ENCODE measurements around the gene KIRREL2. TPM values are rescaled to one million over a fixed set of nuclear protein-coding genes. Genes with fewer than 3 reads are reported as not detected.

The KIRREL2 gene
- total RNA-seq, 1 experiment from 2014 or later, result not detected

- no peak overlapping the region for H3K27ac ChIP-seq (ENCODE audit: low read length)
- H3K4me1 ChIP-seq (ENCODE audit: low read length), result no peaks in the 10 kb centered on the region
- H3K27me3 ChIP-seq (ENCODE audit: low read length), result no peaks in the 10 kb centered on the region
- H3K9me2 ChIP-seq (replicated peaks; ENCODE audit: insufficient read depth, low read length), result no peaks in the 10 kb centered on the region
- no peak overlapping the region for H3K4me3 ChIP-seq (ENCODE audit: low read length)
- DNase-seq, result no peak
- H3K36me3 ChIP-seq (ENCODE audit: insufficient read depth, low read length), result no peaks in the 10 kb centered on the region
- no peak overlapping the region for H2AFZ ChIP-seq (ENCODE audit: low read length)
- H3K9ac ChIP-seq (ENCODE audit: low read length), result no peak overlapping the region
- H4K20me1 ChIP-seq (ENCODE audit: insufficient read depth, low read depth, low read length), result no peaks in the 10 kb centered on the region
- H3K79me2 ChIP-seq (ENCODE audit: low read length), result no peaks in the 10 kb centered on the region
- no peaks in the 10 kb centered on the region for H3K9me3 ChIP-seq (ENCODE audit: low read length)
- H3K4me2 ChIP-seq (ENCODE audit: low read depth, low read length, poor library complexity, severe bottlenecking), result no peak overlapping the region
Observed at GRCh38 chr19:35841961-35842595, 14.6 kb upstream of the KIRREL2 start.

DNA sequence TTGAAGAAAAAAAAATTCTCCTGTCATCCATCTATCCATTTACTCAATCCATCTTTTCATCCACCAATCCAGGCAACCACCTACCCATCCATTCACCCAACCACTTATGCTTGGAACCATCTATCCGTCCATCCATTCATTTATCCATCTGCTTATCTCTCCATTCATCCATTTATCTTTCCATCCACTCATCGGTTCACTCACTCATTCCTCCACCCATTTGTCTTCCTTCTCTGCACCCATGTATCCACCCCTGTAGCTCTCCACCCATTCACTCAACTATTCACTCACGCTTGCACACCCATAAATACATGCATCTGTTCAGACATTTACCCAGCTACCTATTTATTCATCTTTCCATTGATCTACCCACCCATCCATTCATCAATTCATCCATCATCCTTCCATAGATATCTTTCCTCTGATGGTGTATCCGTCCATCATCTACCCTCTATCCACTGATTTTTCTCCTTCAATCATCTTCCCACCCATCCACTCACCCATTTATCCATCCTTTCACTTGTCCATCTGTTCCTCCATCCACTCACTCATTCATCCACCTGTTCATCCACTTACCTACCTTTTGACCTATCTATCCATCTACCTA lies 13.9 kb upstream of the KIRREL2 start:
- Histone ChIP-seq H3K79me2 (ENCODE audit: low read length) (no peaks in the 10 kb centered on the region), H4K20me1 (ENCODE audit: insufficient read depth, low read depth, low read length) (no peaks in the 10 kb centered on the region), H3K27ac (ENCODE audit: low read length) (no peak overlapping the region), H3K9ac (ENCODE audit: low read length) (no peak overlapping the region), H2AFZ (ENCODE audit: low read length) (no peak overlapping the region), H3K36me3 (ENCODE audit: insufficient read depth, low read length) (no peaks in the 10 kb centered on the region), H3K9me2 (replicated peaks; ENCODE audit: insufficient read depth, low read length) (no peaks in the 10 kb centered on the region), H3K9me3 (ENCODE audit: low read length) (no peaks in the 10 kb centered on the region), H3K4me3 (ENCODE audit: low read length) (no peak overlapping the region), H3K27me3 (ENCODE audit: low read length) (no peaks in the 10 kb centered on the region), H3K4me2 (ENCODE audit: low read depth, low read length, poor library complexity, severe bottlenecking) (no peak overlapping the region), H3K4me1 (ENCODE audit: low read length) (no peaks in the 10 kb centered on the region)
- no peak for DNase-seq

DNA sequence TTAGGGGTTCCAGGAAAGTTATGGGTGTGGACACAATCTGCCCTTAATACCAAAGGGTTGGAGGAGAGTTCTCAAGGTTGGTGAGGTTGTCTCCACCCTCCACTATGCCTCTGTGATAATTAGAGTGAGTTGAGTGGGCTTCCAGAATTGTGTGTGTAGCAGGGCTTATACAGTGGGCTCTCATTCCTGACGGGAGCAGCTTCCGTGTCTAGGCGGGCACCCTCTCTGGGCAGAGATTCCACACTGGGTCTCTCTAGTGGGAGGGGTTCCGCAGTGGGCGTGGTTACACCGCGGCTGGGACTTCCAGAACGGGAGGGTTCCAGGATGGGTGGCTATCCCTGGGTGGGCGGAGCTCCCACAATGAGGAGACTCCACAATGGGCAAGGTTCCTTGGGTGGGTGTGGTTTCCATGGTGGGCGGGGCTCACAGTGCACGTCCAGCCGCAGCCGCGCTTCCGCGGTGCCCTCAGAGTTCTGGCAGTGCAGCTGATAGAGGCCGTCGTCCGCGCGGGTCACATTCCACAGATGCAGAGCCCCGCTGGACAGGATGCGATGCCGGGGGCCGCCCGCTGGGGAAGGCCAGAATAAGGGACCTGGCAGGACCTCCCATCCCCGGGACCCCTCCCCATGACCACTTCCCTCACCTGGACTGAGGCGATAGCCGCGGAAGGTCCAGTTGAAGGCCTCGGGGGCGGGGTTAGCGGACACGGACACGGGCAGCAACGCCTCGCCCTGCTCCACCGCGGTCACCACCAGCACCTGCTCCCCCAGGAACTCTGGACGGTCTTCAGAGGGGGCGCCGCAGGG lies 12.8 kb upstream of the KIRREL2 start:
- no peaks in the 10 kb centered on the region for H3K79me2 ChIP-seq (ENCODE audit: low read length)
- no peak overlapping the region for H3K9ac ChIP-seq (ENCODE audit: low read length)
- no peaks in the 10 kb centered on the region for H3K4me1 ChIP-seq (ENCODE audit: low read length)
- no peaks in the 10 kb centered on the region for H3K9me3 ChIP-seq (ENCODE audit: low read length)
- no peak overlapping the region for H3K27ac ChIP-seq (ENCODE audit: low read length)
- H3K27me3 ChIP-seq (ENCODE audit: low read length), result no peaks in the 10 kb centered on the region
- H3K4me3 ChIP-seq (ENCODE audit: low read length), result no peak overlapping the region
- H3K36me3 ChIP-seq (ENCODE audit: insufficient read depth, low read length), result no peaks in the 10 kb centered on the region
- no peak overlapping the region for H3K4me2 ChIP-seq (ENCODE audit: low read depth, low read length, poor library complexity, severe bottlenecking)
- no peaks in the 10 kb centered on the region for H3K9me2 ChIP-seq (replicated peaks; ENCODE audit: insufficient read depth, low read length)
- H4K20me1 ChIP-seq (ENCODE audit: insufficient read depth, low read depth, low read length), result no peaks in the 10 kb centered on the region
- no peak overlapping the region for H2AFZ ChIP-seq (ENCODE audit: low read length)
- no peak for DNase-seq

GRCh38 chr19:35844482-35845214 lies 12.1 kb upstream of the KIRREL2 start:
- Histone ChIP-seq H3K27me3 (ENCODE audit: low read length) (no peaks in the 10 kb centered on the region), H3K9me3 (ENCODE audit: low read length) (no peaks in the 10 kb centered on the region), H3K4me2 (ENCODE audit: low read depth, low read length, poor library complexity, severe bottlenecking) (no peak overlapping the region), H4K20me1 (ENCODE audit: insufficient read depth, low read depth, low read length) (no peaks in the 10 kb centered on the region), H2AFZ (ENCODE audit: low read length) (no peak overlapping the region), H3K79me2 (ENCODE audit: low read length) (no peaks in the 10 kb centered on the region), H3K9me2 (replicated peaks; ENCODE audit: insufficient read depth, low read length) (no peaks in the 10 kb centered on the region), H3K9ac (ENCODE audit: low read length) (no peak overlapping the region), H3K4me1 (ENCODE audit: low read length) (no peaks in the 10 kb centered on the region), H3K36me3 (ENCODE audit: insufficient read depth, low read length) (no peaks in the 10 kb centered on the region), H3K4me3 (ENCODE audit: low read length) (no peak overlapping the region), H3K27ac (ENCODE audit: low read length) (no peak overlapping the region)
- no peak for DNase-seq

DNA sequence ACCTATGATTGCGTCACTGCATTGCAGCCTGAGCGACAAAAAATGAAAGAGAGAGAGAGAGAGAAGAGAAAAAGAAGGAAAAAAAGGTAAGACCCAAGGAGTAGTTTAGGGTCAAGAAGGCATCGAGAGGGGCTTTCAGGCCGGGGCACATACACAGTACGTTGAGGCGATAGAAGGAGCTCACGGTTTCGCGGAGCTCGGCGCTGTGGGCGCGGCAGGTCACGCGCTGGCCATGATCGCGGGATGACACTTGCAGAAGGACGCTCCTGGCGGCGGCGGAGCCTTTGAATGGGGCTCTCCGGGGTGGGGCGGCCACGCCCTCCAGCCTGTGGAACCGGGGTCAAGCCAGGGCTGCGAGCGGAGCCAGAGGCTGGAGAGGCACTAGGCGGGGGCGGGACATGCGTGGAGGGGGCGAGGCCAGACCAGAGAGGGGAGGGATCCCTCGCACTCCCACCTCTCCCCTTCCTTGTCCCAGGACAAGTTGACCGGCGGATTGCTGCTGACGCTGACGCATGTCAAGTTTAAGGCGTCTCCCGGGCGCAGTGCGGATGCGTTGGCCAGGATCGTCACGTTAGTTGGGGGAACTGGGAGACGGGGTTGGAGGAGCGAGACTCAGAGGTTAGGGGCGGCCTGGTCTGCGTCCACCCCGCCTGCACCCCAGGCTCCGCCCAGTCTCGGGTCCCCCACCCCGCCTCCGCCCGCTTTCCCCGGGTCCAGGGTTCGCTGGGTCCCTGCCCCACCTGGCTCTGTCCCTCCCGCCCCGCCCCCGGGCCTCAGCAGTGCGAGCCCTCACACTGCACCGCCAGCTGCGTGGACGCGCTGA lies 11.3 kb upstream of the KIRREL2 start:
- no peak overlapping the region for H2AFZ ChIP-seq (ENCODE audit: low read length)
- H3K27ac ChIP-seq (ENCODE audit: low read length), result no peak overlapping the region
- no peaks in the 10 kb centered on the region for H4K20me1 ChIP-seq (ENCODE audit: insufficient read depth, low read depth, low read length)
- no peaks in the 10 kb centered on the region for H3K36me3 ChIP-seq (ENCODE audit: insufficient read depth, low read length)
- no peaks in the 10 kb centered on the region for H3K79me2 ChIP-seq (ENCODE audit: low read length)
- H3K9me3 ChIP-seq (ENCODE audit: low read length), result no peaks in the 10 kb centered on the region
- no peaks in the 10 kb centered on the region for H3K27me3 ChIP-seq (ENCODE audit: low read length)
- no peak for DNase-seq
- H3K9ac ChIP-seq (ENCODE audit: low read length), result no peak overlapping the region
- H3K4me3 ChIP-seq (ENCODE audit: low read length), result no peak overlapping the region
- H3K4me1 ChIP-seq (ENCODE audit: low read length), result no peaks in the 10 kb centered on the region
- no peak overlapping the region for H3K4me2 ChIP-seq (ENCODE audit: low read depth, low read length, poor library complexity, severe bottlenecking)
- no peaks in the 10 kb centered on the region for H3K9me2 ChIP-seq (replicated peaks; ENCODE audit: insufficient read depth, low read length)

DNA sequence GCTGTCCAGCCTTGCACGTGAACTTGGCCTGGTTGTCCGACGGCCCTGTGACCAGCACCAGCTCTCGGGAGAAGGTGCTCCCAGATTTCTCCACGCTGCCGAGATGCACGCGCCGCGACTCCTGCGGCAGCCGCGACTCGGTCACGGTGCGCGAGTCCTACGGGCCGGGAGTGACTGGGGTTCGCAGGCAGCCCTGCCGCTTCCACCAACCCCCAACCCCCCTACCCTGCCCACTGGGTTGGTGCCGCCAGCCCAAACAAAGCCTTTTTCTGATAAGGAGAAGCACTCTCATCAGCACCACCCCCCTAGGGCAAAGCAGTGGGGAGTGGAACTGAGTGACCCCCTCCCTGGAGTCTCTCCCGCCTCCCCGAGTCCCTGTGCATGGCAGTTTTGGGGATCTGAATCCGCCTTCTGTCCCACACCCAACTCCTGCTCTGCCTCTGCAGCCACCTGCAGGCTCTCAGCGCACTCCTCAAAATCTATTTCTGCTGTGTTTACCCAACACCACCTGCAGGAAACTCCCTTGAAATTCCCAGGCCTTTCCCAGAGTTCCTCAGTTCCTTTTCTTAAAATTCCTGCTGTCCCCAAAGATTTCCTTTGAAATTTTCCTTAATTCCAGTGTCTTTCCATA lies 10.6 kb upstream of the KIRREL2 start:
- Histone ChIP-seq H3K4me3 (ENCODE audit: low read length) (no peak overlapping the region), H3K9me2 (replicated peaks; ENCODE audit: insufficient read depth, low read length) (no peaks in the 10 kb centered on the region), H3K36me3 (ENCODE audit: insufficient read depth, low read length) (no peaks in the 10 kb centered on the region), H3K27me3 (ENCODE audit: low read length) (no peaks in the 10 kb centered on the region), H3K9ac (ENCODE audit: low read length) (no peak overlapping the region), H4K20me1 (ENCODE audit: insufficient read depth, low read depth, low read length) (no peaks in the 10 kb centered on the region), H3K4me2 (ENCODE audit: low read depth, low read length, poor library complexity, severe bottlenecking) (no peak overlapping the region), H2AFZ (ENCODE audit: low read length) (no peak overlapping the region), H3K9me3 (ENCODE audit: low read length) (no peaks in the 10 kb centered on the region), H3K79me2 (ENCODE audit: low read length) (no peaks in the 10 kb centered on the region), H3K4me1 (ENCODE audit: low read length) (no peaks in the 10 kb centered on the region), H3K27ac (ENCODE audit: low read length) (no peak overlapping the region)
- DNase-seq, result no peak

GRCh38 chr19:35847911-35848310 lies 8.8 kb upstream of the KIRREL2 start:
- Histone ChIP-seq H4K20me1 (ENCODE audit: insufficient read depth, low read depth, low read length) (no peaks in the 10 kb centered on the region), H3K9ac (ENCODE audit: low read length) (no peak overlapping the region), H3K9me3 (ENCODE audit: low read length) (no peaks in the 10 kb centered on the region), H3K4me2 (ENCODE audit: low read depth, low read length, poor library complexity, severe bottlenecking) (no peak overlapping the region), H3K4me3 (ENCODE audit: low read length) (no peak overlapping the region), H3K36me3 (ENCODE audit: insufficient read depth, low read length) (no peaks in the 10 kb centered on the region), H2AFZ (ENCODE audit: low read length) (no peak overlapping the region), H3K27ac (ENCODE audit: low read length) (no peak overlapping the region), H3K4me1 (ENCODE audit: low read length) (no peaks in the 10 kb centered on the region), H3K27me3 (ENCODE audit: low read length) (no peaks in the 10 kb centered on the region), H3K9me2 (replicated peaks; ENCODE audit: insufficient read depth, low read length) (no peaks in the 10 kb centered on the region), H3K79me2 (ENCODE audit: low read length) (no peaks in the 10 kb centered on the region)
- no peak for DNase-seq

All from Karpas-422 (cell line).